UCSD-AML1 (cell line): Measurements from ENCODE around the gene CYREN.
A peak's percentile ranks its signal among the peaks of the same experiment; 100 is the strongest.
"Not testable (repeated sequence)": the region's sequence is repeated elsewhere in the genome, so short reads cannot be mapped to it uniquely, and the experiment has no call there.

Experiments used
- DNase-seq: peaks from one replicate; lab custom pipeline; 2025; ENCODE audit not compliant: unreplicated experiment; lab: John Stamatoyannopoulos, UW

The CYREN gene

DNA sequence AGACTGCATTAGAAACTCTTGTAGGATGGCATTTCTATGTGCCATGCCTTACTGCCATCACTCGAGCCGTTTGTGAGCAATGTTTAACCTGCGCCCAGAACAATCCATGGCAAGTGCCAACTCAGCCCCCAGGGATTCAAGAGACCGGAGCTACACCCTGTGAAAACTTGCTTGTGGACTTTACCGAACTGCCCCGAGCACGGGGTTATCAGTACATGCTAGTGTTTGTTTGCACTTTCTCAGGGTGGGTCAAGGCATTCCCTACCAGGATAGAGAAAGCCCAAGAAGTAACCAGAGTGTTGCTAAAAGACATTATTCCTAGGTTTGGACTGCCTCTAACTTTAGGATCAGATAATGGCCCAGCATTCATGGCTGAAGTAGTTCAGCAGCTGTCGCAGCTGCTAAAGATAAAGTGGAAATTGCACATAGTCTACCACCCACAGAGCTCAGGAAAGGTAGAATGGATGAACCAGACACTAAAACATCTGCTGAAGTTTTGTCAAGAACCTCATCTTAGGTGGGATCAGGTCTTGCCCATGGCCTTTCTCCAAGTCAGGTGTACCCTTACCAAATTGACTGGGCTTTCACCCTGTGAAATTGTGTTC lies 8.9 kb upstream of the CYREN start:
- DNase-seq, result no peak

DNA sequence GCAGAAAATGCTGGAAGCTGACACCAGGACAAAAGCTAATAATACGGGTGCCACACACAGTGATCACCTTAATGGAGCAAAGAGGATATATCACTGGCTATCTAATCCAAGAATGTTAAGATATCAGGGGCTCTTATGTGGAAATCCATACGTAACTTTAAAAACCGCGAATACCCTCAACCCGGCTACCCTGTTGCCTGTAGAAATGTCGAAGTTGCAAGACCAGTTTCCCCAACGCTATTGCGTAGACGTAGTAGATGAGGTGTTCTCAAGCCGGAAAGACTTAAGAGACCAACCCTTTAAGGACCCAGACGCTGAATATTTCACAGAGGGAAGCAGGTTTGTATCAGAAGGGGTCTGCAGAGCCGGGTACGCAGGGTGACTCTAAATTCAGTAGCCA lies 7.9 kb upstream of the CYREN start:
- DNase-seq, result no peak

DNA sequence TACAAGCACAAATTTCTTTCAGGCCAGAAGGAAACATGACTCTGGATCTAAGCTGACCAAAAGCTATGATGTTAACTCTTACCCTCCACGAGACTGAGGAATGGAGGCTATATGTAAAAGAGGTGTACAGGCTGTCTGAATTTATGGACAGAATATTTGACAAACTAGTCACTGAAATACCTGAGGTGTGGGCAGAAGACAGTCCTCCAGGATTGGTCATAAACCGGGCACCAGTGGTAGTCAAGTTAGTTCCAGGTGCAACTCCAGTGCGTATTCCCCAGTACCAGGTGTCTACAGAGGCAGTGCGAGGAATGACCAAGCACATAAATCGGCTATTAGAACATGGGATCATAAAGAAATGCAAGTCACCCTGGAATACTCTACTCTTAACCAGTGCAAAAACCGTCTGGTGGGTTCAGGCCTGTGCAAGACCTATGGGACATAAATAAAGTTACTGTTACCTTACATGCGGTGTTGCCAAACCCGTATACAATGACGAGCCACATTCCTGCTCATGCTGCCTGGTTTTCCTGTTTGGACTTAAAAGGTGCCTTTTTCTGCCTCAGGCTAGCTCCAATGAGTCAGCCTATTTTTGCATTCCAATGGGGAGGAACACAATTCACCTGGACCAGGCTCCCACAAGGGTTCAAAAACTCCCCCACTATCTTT lies 6.7 kb upstream of the CYREN start:
- no peak for DNase-seq

DNA sequence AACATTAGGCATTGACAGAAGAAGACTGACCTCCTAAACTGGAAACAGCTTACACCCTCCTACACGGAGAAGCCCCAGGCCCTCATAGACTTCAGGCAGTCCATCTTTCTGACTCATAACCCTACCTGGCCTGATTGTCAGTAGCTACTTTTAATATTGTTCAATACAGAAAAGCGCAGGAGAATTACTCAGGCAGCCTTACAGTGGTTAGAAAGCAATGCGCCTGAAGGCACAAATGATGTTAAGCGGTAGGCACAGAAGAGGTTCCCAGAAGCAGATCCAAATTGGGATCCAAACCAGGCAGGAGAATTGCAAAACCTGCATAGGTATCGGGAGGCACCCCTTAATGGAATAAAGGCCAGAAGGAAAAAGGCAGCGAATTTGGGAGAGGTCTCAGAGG lies 5.4 kb upstream of the CYREN start:
- DNase-seq, result no peak

DNA sequence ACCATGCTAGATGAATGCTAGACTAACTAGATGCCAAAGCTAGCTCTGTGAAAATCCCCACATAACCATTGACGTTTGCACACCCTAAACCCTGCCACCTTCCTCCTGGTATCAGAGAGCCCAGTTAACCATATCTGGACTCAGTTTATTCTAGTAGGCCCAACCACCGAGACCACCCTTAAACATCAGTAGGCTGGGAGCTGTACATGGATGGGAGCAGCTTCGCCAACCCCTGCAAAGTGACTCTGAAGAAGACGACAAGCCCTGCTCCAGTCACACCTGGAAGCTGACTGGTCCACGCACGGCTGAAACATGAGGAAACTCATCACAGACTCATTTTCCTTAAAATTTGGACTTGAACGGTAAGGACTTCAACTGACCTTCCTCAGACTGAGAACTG lies 4.4 kb upstream of the CYREN start:
- no peak for DNase-seq

DNA sequence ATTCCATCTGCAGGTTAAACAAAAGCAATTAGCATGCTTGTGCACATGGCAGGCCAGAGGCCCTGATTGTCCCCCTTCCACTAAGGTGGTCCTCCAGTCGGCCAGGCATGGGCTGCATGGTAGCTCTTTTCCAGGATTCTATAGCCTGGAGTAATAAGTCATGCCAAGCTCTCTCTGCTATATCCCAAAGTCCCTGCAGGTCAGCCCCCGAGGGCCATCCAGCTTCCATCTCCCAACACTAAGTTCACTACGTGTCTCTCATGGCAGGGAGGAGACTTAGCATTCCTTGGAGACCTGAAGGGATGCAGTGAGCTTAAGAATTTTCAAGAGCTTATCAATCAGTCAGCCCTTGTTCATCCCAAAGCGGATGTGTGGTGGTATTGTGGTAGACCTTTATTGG lies 3.4 kb upstream of the CYREN start:
- DNase-seq, result not testable (repeated sequence)

DNA sequence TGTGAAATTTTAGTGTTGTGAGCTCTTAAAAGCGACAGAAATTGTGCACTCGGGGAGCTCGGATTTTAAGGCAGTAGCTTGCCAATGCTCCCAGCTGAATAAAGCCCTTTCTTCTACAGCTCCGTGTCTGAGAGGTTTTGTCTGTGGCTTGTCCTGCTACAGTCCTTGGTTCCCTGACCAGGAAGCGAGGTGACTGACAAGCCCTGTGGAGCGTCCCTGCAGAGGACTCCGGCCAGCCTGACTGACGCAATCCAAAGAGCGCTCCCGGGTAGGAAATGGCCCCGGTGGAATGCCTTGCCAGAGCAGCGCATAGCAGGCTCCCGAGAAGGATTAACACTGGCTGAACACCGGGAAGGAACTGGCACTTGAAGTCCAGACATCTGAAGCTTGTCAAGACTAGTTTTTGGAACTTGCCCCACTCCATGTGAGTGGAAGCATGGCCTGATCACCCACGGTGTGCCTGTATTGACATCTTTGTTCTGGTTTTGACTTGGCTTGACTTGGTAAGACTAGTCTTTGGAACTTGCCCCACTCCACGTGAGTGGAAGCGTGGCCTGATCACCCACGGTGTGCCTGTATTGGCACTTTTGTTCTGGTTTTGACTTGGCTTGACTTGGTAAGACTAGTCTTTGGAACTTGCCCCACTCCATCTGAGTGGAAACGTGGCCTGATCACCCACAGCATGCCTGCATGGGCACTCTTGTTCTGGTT lies 1.2 kb upstream of the CYREN start:
- not testable (repeated sequence) for DNase-seq

DNA sequence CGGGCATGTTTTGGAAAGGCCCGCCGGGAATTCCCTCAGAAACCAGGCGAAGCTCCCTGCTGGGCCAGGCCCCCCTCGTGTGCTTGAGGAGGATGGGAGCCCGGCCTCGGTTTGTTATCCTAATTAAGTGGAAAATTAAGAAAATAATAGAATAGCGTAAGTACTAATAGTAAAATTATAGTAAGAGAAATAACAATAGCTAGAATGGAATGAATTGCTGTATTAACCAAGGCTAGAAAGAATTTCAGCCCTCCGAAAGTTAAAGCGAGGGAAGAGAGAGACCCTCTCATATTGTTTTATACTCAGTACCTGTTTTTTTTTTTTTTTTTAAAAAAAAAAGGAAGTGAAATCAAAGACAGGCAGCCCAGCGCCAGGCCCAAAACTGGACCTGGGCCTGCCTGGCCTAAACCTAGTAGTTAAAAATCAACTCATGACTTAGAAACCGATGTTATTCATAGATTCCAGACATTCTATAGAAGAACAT lies 533 bp upstream of the CYREN start:
- not testable (repeated sequence) for DNase-seq

DNA sequence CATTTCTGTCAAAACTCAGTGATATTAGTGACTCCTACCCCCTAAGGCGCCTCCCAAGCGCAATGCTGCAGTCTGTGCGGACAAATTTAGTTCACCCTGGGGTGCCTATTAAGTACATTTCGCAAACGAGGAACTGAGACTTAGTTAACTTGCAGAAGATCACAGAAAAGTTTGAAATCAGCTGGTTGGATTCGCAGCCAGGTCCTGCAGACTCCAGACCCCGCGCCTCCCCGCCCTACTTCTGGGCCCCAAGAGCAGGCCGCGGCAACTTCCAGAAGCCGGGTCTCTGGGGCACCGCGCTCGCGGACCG lies 588 bp downstream of the CYREN start:
- DNase-seq, result no peak

DNA sequence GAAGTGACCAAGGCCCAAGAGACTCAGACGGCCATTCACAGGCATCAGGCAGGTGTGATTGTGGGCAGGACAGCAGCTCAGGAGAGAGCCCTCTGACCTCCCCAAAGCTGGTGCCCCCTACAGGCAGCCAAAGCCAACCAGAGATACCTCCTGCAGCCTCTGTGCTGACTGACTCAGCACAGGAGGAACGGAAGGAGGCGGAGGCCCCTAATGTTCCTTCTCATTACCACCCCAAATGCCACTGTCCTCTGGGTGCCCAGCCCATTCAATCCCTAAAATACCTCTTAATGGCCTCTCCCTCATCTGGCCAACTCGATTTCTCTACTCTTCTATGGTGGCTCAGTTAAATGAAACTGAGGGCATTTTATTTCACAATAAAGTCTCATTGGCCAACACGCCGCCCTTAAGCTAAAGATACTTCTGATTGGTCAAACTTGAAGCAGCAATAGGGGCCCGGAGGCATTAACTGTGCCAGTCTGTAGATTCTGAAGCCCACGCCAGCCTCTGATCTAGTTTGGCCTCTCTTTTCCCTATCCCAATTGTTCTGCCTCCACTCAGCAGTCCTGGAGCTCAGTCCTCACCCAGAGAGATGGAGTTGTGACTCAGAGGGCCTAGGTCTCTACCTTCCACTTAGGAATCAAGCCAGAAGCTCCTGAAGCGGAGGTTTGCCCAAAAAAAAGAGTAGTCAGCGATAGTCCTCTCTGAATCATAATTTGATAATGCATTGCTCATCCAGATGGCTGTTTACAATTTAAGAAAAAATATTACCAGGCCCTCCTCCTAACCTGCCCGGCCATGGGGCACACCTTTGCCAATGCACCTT lies 1.2 kb downstream of the CYREN start:
- DNase-seq, result peak; percentile 57

DNA sequence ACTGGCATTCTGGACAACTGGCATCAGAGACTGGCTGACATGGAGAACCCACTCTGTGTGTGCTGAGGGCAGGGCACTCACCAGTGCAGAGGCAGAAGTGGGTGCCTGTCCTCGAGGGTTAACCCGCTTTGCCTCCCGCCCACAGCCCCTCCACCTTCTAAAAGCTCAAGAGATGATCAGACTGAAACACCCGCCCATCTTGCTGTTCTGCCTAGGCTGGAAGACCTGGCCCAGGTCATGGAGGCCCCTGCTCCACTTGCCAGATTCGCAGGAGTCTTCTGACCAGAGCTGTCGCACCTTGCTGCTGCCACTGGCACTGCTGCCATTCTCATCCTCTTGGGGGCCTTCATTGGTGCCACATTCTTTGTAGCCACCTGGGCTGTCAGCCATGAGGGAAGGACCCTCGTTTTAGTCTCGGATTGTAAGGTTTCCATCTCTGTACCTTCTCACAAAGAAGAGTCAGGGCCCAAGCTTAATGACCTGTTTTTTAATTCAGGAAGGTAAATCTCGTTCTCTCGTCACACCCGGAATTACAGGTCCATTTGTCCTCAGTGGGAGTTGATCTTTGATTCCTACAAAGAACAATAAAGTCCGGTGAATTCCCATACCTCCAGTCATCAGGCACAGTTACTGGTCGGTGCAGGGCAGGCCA lies 1.9 kb downstream of the CYREN start:
- DNase-seq, result no peak

DNA sequence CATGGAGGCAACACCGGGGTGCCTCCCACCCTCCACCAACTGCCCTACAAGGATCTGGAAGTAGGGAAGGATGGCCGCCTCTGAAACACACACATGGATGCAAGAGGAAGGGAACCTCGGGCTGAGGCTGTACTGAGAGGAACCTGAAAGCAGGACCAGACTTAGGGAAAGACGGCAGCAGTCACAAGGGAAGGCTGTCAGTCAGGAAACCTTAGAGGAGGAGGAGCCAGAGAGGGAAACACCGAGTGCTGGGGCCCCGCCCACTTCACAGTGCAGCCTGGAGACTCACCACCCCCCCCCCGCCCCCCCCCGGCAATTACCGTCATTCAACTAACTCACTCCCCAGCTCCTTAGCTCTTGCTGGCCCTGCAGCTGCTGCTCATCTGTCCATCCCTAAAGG lies 2.5 kb downstream of the CYREN start:
- DNase-seq, result peak; percentile 35

DNA sequence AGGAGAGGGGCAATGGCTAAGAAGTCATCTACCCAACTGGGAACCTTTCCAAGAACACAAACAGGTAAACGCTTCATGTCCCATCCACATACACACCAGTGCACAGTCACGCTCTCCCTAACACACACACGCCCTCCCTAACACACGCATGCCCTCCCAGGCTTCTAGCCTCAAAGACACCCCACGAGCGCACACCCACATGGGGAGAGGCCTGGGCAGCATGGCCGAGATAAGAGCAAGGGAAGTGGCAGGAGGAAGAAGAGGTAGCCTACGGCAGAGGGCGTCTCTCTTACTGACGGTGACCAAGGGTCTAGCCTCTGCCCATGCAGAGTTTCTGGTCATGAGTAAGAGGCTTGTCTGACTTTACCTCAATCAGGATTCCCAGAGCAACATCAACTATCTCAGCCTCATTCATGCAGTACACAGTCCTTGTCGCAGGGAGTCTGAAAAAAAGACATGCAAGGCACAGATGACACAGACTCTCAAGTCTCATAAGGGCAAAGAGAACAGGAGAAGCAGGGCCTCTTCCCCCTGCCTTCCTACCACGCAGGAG lies 3.1 kb downstream of the CYREN start:
- peak; percentile 20 for DNase-seq

DNA sequence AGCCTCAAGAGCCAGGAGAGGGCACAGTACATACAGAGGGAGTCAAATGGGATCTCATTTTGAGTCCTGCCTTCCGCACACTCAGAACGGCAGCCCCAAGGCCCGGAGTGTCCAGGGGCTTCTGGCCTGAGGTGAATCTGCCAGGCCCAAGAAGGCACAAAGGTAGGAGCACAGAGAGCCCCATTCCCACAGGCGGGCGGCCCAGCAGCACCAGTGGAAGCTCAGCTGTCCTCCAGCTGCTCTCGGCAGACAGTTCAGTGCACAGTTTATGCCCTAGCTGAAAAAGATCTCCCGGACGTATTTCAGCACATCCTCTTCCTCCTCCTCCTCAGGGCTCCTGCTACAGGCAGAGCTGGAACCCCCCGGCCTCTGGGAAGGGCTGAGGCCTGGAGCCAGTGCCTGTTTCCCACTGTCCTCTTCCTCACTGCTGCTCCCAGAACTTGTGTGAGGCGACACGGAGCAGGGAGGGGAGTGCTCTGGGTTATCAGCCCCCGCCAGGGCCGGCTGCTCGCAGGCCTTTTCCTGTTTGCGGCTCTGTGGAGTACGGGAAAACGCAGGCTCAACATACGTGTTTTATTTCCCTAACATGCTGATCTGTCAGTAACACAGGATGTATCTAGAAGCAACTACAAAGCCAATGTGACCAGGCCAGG lies 4.0 kb downstream of the CYREN start:
- DNase-seq, result peak; percentile 72

DNA sequence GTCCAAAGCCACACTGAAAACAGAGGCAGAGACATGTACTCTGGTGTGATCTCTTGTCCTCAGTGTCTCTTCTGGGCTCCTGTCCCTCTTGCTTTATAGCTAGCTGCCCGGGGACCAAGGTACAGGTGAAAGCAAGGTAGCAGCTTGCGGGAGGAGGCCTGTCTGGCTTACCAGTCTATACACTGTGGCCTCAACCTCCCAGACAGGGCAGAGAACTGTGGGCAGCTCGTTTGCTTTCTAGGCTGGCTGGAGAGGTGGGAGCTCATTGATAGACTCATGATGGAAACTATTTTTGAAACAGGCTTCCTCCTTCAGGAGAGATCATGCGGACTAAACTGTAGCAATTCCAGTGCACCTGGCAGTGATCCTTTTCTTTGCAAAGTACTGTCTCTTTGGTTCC lies 4.6 kb downstream of the CYREN start:
- DNase-seq, result no peak

DNA sequence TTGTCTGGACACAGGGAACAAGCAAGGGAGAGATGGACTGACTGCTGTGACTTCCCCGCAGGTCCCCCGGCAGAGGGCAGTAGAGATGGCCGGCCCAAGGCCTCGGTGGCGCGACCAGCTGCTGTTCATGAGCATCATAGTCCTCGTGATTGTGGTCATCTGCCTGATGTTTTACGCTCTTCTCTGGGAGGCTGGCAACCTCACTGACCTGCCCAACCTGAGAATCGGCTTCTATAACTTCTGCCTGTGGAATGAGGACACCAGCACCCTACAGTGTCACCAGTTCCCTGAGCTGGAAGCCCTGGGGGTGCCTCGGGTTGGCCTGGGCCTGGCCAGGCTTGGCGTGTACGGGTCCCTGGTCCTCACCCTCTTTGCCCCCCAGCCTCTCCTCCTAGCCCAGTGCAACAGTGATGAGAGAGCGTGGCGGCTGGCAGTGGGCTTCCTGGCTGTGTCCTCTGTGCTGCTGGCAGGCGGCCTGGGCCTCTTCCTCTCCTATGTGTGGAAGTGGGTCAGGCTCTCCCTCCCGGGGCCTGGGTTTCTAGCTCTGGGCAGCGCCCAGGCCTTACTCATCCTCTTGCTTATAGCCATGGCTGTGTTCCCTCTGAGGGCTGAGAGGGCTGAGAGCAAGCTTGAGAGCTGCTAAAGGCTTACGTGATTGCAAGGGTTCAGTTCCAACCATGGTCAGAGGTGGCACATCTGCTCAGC lies 6.0 kb downstream of the CYREN start:
- no peak for DNase-seq

DNA sequence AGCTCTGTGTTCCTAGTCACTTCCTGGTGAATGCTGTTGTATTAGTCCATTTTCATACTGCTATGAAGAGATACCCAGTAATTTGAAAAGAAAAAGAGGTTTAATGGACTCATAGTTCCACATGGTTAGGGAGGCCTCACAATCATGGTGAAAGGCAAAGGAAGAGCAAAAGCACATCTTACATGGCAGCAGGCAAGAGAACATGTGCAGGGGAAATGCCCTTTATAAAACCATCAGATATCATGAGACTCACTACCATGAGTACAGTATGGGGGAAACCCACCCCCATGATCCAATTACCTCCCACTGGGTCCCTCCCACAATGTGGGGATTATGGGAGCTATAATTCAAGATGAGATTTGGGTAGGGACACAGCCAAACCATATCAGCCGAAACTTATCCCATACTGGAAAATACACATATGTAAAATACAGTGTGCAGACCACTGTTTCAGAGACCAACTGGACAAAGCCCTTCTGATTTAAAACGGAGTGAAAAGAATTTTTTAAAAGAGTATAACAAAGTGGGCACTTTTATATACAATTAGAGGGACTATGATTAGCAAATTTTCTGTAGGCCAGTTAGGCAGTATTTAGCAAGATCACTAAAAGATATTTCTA lies 8.0 kb downstream of the CYREN start:
- DNase-seq, result no peak

DNA sequence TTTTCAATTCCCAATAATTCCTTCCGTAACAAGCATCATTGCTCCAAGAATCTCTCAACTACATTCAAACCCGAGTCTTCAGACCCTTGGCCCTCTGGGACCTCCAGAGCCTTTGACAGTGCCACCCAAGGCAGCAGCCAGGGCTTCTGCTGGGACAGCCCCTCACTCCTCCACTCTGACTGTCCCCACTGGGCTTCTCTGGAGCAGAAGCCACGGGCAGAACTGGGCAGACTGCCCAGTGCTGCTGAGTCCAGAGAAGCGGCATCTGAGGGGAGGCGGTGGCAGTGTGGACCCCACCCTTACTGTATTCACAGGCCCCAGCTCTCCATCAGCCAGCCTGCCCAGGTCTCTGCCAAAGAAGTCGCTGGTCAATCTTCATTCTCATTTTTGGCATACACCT lies 8.8 kb downstream of the CYREN start:
- DNase-seq, result no peak
